IPS-18c (cell line): ENCODE data around the gene THAP4.
"Not testable (repeated sequence)": the region's sequence is repeated elsewhere in the genome, so short reads cannot be mapped to it uniquely, and the experiment has no call there.

Experiments
- H3K4me3 ChIP-seq: 2 replicates; pipeline ENCODE4 v1.7.0; 2013; ENCODE audit warnings: low read depth, mild to moderate bottlenecking, low read length, moderate library complexity; ENCODE audit not compliant: insufficient read depth
- H3K9me3 ChIP-seq: one replicate; pipeline ENCODE4 v1.6.1; 2013; ENCODE audit warnings: mild to moderate bottlenecking, low read length, moderate library complexity; ENCODE audit not compliant: control insufficient read depth, insufficient read depth

Gene THAP4

GRCh38 chr2:241670333-241671110, 33.6 kb upstream of the THAP4 start:
- H3K4me3 ChIP-seq = no peak overlapping the region
- no peaks in the 10 kb centered on the region for H3K9me3 ChIP-seq

GRCh38 chr2:241668839-241669238, 31.9 kb upstream of the THAP4 start:
- H3K4me3 ChIP-seq = no peak overlapping the region
- H3K9me3 ChIP-seq = no peaks in the 10 kb centered on the region

GRCh38 chr2:241668354-241668753, 31.4 kb upstream of the THAP4 start:
- no peak overlapping the region for H3K4me3 ChIP-seq
- H3K9me3 ChIP-seq = no peaks in the 10 kb centered on the region

GRCh38 chr2:241666627-241667400, 29.9 kb upstream of the THAP4 start:
- Histone ChIP-seq H3K4me3 (no peak overlapping the region), H3K9me3 (no peaks in the 10 kb centered on the region)

- H3K9me3 ChIP-seq = no peaks in the 10 kb centered on the region
- no peak overlapping the region for H3K4me3 ChIP-seq
Observed at GRCh38 chr2:241665731-241666440, 28.9 kb upstream of the THAP4 start.

- not testable (repeated sequence) for H3K9me3 ChIP-seq, H3K4me3 ChIP-seq
Observed at GRCh38 chr2:241662731-241663130, 25.8 kb upstream of the THAP4 start.

GRCh38 chr2:241660593-241661213, 23.7 kb upstream of the THAP4 start:
- Histone ChIP-seq H3K9me3 (no peaks in the 10 kb centered on the region), H3K4me3 (no peak overlapping the region)

- Histone ChIP-seq H3K9me3 (no peaks in the 10 kb centered on the region), H3K4me3 (no peak overlapping the region)
Observed at GRCh38 chr2:241659150-241659739, 22.3 kb upstream of the THAP4 start.

- Histone ChIP-seq H3K9me3 (no peaks in the 10 kb centered on the region), H3K4me3 (no peak overlapping the region)
Observed at GRCh38 chr2:241658296-241658695, 21.3 kb upstream of the THAP4 start.

- Histone ChIP-seq H3K9me3 (no peaks in the 10 kb centered on the region), H3K4me3 (no peak overlapping the region)
Observed at GRCh38 chr2:241657786-241658254, 20.9 kb upstream of the THAP4 start.

GRCh38 chr2:241656190-241656741, 19.3 kb upstream of the THAP4 start:
- Histone ChIP-seq H3K9me3 (no peaks in the 10 kb centered on the region), H3K4me3 (no peak overlapping the region)

GRCh38 chr2:241655516-241656189, 18.7 kb upstream of the THAP4 start:
- H3K4me3 ChIP-seq = no peak overlapping the region
- no peaks in the 10 kb centered on the region for H3K9me3 ChIP-seq

- H3K4me3 ChIP-seq = no peak overlapping the region
- no peaks in the 10 kb centered on the region for H3K9me3 ChIP-seq
Observed at GRCh38 chr2:241654551-241654950, 17.6 kb upstream of the THAP4 start.

GRCh38 chr2:241653210-241653750, 16.3 kb upstream of the THAP4 start:
- Histone ChIP-seq H3K4me3 (no peak overlapping the region), H3K9me3 (no peaks in the 10 kb centered on the region)

- Histone ChIP-seq H3K4me3 (no peak overlapping the region), H3K9me3 (no peaks in the 10 kb centered on the region)
Observed at GRCh38 chr2:241652722-241653121, 15.8 kb upstream of the THAP4 start.

- H3K9me3 ChIP-seq = no peaks in the 10 kb centered on the region
- H3K4me3 ChIP-seq = no peak overlapping the region
Observed at GRCh38 chr2:241652142-241652541, 15.2 kb upstream of the THAP4 start.
